Left lung (tissue), 10 donors: Measurements from ENCODE around the gene LGI2. TPM values are rescaled to one million over a fixed set of nuclear protein-coding genes. Genes with fewer than 3 reads are reported as not detected.

Experiments used
- ATAC-seq: fragments of 200-7000 bp; cut with Tn5 transposase; one replicate; pipeline ENCODE4 v1.9.1; 2020; ENCODE audit warnings: moderate library complexity
- DNase-seq, 4 donors: peaks; one replicate each; pipeline ENCODE4 v3.0.0-alpha.2; 2013 to 2020
- H3K27ac ChIP-seq, 2 donors: fragments of 200-600 bp; sonication (generic) in 1 of 2; one replicate each; pipeline versions ENCODE4 v1.5.0 to v1.8.0; 2020 to 2021
- H3K27me3 ChIP-seq, 2 donors: fragments of 200-600 bp; sonication (generic) in 1 of 2; one replicate each; pipeline versions ENCODE4 v1.5.0 to v1.8.0; 2020 to 2021
- H3K36me3 ChIP-seq, 2 donors: fragments of 200-600 bp; sonication (generic) in 1 of 2; one replicate each; pipeline versions ENCODE4 v1.5.0 to v1.8.0; 2020 to 2021
- H3K4me1 ChIP-seq, 2 donors: fragments of 200-600 bp; one replicate each; pipeline ENCODE4 v1.8.0; 2021
- H3K4me3 ChIP-seq, 2 donors: fragments of 200-600 bp; sonication (generic) in 1 of 2; one replicate each; pipeline versions ENCODE4 v1.5.0 to v1.8.0; 2020 to 2021; ENCODE audit warnings: mild to moderate bottlenecking in 1 of 2
- H3K9me3 ChIP-seq, 2 donors: fragments of 200-600 bp; sonication (generic) in 1 of 2; one replicate each; pipeline versions ENCODE4 v1.5.0 to v1.8.0; 2020 to 2021
- intact Hi-C, 2 donors: fragments of 100-400 bp; cut with DNase I; formaldehyde crosslinking; loops; one replicate each; pipeline versions ENCODE4 v1.11.2 to v1.14.2; 2022
- polyA plus RNA-seq, 6 donors: library from polyadenylated mRNA; unstranded; fragments of 120-200 nt; gene quantifications; one replicate each; pipeline ENCODE4 v1.2.1, GENCODE V29; 2013; ENCODE audit not compliant: insufficient read length in 6 of 6
- total RNA-seq, 2 donors: library from RNA; stranded (reverse); fragmentation: NEBNext Ultra II Directional; extraction: Animal tissue kit (Norgen Biotek cat#: 25700); gene quantifications; one replicate each; pipeline ENCODE4 v1.2.1, GENCODE V29; 2021
- TF ChIP-seq, protein P1 (sequence below), 2 donors: fragments of 200-600 bp; sonication (generic) in 1 of 2; IDR thresholded peaks; one replicate each; pipeline versions ENCODE4 v1.5.0 to v1.8.0; 2021; ENCODE audit warnings: antibody characterized with exemption in 2 of 2
- donor health status: DM: no; HTN: yes; CAD: no.
- donor health status: DM: no; HTN: no; CAD: no.

LGI2 gene
- total and polyA plus RNA-seq, 8 donors: 1.7 to 7.7 (median 4.7) TPM

- Histone ChIP-seq H3K9me3 (peaks cover 0 to 16% of the 10 kb centered on the region in 2 donors), H3K36me3 (no peaks in the 10 kb centered on the region), H3K27me3 (no peaks in the 10 kb centered on the region), H3K4me1 (peaks cover 0 to 10% of the 10 kb centered on the region in 2 donors), H3K27ac (no peak overlapping the region), H3K4me3 (no peak overlapping the region)
- intact Hi-C loops: no loop called here
- ATAC-seq: no peak
- no peak for DNase-seq
- TF ChIP-seq, protein P1, sequence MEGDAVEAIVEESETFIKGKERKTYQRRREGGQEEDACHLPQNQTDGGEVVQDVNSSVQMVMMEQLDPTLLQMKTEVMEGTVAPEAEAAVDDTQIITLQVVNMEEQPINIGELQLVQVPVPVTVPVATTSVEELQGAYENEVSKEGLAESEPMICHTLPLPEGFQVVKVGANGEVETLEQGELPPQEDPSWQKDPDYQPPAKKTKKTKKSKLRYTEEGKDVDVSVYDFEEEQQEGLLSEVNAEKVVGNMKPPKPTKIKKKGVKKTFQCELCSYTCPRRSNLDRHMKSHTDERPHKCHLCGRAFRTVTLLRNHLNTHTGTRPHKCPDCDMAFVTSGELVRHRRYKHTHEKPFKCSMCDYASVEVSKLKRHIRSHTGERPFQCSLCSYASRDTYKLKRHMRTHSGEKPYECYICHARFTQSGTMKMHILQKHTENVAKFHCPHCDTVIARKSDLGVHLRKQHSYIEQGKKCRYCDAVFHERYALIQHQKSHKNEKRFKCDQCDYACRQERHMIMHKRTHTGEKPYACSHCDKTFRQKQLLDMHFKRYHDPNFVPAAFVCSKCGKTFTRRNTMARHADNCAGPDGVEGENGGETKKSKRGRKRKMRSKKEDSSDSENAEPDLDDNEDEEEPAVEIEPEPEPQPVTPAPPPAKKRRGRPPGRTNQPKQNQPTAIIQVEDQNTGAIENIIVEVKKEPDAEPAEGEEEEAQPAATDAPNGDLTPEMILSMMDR (IDR thresholded peaks at IDR 0.05): no peak
Measured at GRCh38 chr4:24969486-24969885, 61.3 kb downstream of the LGI2 start.

DNA sequence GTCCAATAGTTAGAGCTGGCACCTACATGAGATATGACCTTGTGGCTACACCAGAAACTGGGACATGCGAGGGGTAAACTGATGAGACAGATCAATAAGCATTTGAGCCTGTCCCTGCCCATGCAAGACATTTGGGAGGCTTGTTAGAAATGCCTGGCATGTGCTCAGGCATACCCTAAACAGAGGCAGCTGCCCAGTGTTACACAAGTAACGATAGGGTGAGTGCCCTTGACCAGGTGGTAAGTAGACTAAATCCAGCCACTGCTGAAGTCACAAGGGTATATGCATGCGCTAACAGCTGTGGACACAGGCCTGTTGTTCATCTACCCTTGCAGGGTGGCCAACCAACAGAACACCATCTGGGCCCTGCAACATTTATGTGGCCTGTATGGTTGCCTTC lies 61.8 kb downstream of the LGI2 start:
- TF ChIP-seq, protein P1 (IDR thresholded peaks at IDR 0.05): no peak
- Histone ChIP-seq H3K27ac (no peak overlapping the region), H3K27me3 (no peaks in the 10 kb centered on the region), H3K4me1 (peaks cover 0 to 7% of the 10 kb centered on the region in 2 donors), H3K4me3 (no peak overlapping the region), H3K9me3 (peaks cover 0 to 16% of the 10 kb centered on the region in 2 donors), H3K36me3 (no peaks in the 10 kb centered on the region)
- ATAC-seq: no peak
- no peak for DNase-seq
- intact Hi-C loops: no loop called here

DNA sequence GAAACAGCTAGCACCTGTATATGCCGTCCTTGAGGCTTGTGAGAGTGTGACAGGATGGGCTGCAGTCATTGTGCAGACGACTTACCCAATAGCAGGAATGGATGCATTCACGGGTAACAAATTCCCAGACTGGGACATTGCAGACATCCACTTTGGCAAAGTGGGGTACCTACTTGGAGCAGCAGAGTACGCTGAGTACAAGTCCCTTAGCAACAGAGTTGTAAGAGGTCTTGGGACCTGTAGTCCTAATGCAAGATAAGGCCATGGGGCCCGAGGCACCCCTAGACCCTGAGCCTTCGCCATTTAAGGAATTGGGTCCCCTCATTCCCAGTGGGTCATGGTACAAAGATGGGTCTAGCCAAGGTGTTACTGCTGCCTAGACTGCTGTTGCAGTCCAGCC lies 62.5 kb downstream of the LGI2 start:
- DNase-seq: no peak
- intact Hi-C loops: no loop called here
- ATAC-seq: no peak

GRCh38 chr4:24967346-24967745 lies 63.4 kb downstream of the LGI2 start:
- TF ChIP-seq, protein P1 (IDR thresholded peaks at IDR 0.05): no peak

More for the DNA sequence above, 62.5 kb downstream of the LGI2 start:
- Histone ChIP-seq H3K36me3 (no peaks in the 10 kb centered on the region), H3K4me1 (no peaks in the 10 kb centered on the region), H3K4me3 (no peak overlapping the region), H3K9me3 (peaks cover 0 to 16% of the 10 kb centered on the region in 2 donors), H3K27ac (no peak overlapping the region), H3K27me3 (no peaks in the 10 kb centered on the region)
- TF ChIP-seq, protein P1 (IDR thresholded peaks at IDR 0.05): no peak

DNA sequence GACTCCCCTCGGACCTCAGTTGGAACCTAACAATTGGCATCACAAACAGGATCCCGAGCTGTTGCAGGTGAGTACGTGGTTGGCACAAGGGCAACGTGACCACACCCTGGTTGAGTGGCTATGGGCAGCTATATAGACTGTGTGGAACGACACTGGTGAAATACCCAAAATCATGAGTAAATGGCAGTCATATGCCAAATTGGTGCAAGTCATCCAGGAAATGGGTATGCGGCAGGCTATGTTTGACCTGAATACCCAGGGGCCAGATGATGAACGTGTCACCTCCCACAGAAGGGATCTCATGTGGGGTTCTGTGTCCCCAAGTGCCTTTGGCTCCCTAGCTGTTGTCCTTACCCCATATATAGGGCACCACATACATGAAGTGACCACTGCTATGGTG lies 64.7 kb downstream of the LGI2 start:
- H3K27me3 ChIP-seq: no peaks in the 10 kb centered on the region
- ATAC-seq (no peak), DNase-seq (no peak)
- peaks cover 0 to 16% of the 10 kb centered on the region in 2 donors for H3K9me3 ChIP-seq
- H3K4me3 ChIP-seq: no peak overlapping the region
- intact Hi-C loops: no loop called here
- H3K27ac ChIP-seq: no peak overlapping the region
- no peaks in the 10 kb centered on the region for H3K36me3 ChIP-seq
- no peaks in the 10 kb centered on the region for H3K4me1 ChIP-seq
- TF ChIP-seq, protein P1 (IDR thresholded peaks at IDR 0.05): no peak

More at GRCh38 chr4:24967346-24967745, 63.4 kb downstream of the LGI2 start:
- H3K27me3 ChIP-seq: no peaks in the 10 kb centered on the region
- ATAC-seq (no peak), DNase-seq (no peak)
- no peaks in the 10 kb centered on the region for H3K36me3 ChIP-seq
- no peak overlapping the region for H3K27ac ChIP-seq
- no peak overlapping the region for H3K4me3 ChIP-seq
- intact Hi-C loops: no loop called here
- H3K9me3 ChIP-seq: peaks cover 0 to 16% of the 10 kb centered on the region in 2 donors
- no peaks in the 10 kb centered on the region for H3K4me1 ChIP-seq
